ENCODE measurements around the gene MAPK10.
A peak's percentile ranks its signal among the peaks of the same experiment; 100 is the strongest.

MAPK10 gene

GRCh38 chr4:86359944-86360478, at the start of gene MAPK10:
MAPK10 (minus strand) TSS chr4:86360053.
- peak; percentile 88 for DNase-seq

DNA sequence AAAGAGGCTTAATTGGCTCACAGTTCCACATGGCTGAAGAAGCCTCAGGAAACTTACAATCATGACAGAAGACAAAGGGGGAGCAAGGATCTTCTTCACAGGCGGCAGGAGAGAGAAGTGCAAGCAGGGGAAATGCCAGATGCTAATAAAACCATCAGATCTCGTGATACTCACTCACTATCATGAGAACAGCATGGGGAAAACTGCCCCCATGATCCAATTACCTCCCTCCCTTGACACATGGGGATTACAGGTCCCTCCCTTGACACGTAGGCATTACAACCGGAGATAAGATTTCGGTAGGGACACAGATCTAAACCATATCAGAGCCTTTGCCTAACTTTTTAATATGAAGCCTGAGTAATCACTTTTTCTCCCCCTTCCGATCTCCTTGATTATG, 43.7 kb upstream of the MAPK10 start:
- DNase-seq = no peak

GRCh38 chr4:86401826-86402225, 42.0 kb upstream of the MAPK10 start:
- no peak for DNase-seq

- no peak for DNase-seq
Measured at GRCh38 chr4:86400216-86400615, 40.4 kb upstream of the MAPK10 start.

DNA sequence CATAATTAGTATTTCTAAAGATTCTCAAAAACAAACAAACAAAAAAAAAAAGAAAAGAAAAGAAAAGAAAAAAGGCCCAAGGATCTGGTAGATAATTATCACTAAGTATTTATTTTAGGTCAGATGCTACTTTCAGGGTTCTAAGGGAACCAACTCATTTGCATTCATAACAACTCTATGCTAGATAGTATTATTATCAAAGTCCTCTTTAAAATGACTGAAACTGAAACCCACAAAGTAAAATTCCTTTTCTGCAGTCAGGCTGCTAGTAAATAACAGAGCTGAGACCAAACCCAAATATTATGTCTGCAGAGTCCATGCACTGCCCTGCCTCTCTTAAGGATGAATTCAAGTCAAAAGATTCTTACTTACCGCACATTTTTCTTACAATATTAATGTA, 38.3 kb upstream of the MAPK10 start:
- DNase-seq = no peak

DNA sequence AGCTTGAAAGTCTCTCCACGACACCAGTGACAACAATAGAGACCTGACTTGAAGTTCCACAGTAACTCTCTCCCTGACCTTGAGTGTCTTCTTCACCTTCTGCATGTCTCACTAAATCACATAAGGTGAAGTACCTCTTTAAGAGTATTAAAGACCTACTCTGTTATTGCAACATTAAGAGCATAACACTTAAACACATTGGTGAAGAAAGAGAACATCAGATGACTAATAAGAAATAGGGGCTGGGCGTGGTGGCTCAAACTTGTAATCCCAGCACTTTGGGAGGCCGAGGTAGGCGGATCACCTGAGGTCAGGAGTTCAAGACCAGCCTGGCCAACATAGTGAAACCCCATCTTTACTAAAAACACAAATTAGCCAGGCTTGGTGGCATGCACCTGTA, 33.9 kb upstream of the MAPK10 start:
- no peak for DNase-seq

- no peak for DNase-seq
Measured at GRCh38 chr4:86389664-86390063, 29.8 kb upstream of the MAPK10 start.

DNA sequence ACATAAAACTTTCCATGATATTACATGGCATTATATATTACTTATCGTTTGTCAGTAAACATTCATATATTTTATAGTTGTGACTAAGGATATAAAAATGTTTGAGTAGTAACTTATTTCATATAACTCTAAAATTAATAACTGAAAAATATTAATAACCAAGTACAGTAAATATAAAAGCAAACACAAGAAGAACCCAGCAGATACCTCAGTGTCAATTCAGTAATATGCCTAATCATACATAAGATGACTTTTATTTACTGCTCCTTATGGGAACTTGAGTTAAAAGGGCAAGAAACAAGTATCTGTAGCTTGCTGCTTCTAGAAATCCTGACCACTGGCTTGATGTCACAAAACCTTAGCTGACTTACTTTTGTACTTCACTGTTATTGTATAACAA, 28.4 kb upstream of the MAPK10 start:
- DNase-seq = no peak

DNA sequence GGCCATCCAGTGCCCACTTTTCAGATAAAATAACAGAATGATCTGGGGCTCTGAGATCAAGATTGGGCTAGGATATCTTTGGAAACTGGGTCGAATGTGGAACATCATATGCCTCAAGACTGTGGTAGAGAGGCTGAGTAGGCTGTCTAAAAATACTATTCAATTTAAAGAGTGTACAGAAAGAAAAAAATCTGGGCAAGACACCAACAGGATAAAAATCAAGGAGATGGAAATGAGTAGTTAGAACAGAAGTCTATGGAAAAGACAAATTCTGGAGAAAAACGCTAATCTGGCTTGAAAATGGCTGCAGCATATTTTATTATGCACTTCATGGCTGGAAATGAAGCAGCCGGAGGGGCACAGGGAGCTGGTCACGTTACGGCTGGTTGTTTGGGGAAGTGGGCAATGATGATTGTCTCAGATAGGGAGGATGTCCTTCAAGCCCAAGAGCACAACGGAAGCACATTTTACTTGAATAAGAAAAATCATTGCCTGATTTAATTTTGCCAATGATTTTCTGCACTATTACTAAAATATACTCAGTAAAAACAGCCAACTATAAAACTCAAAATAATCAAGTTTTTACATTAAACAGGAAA, 27.1 kb upstream of the MAPK10 start:
- no peak for DNase-seq

- DNase-seq = no peak
Measured at GRCh38 chr4:86386201-86386600, 26.3 kb upstream of the MAPK10 start.

GRCh38 chr4:86381431-86381830, 21.6 kb upstream of the MAPK10 start:
- no peak for DNase-seq

DNA sequence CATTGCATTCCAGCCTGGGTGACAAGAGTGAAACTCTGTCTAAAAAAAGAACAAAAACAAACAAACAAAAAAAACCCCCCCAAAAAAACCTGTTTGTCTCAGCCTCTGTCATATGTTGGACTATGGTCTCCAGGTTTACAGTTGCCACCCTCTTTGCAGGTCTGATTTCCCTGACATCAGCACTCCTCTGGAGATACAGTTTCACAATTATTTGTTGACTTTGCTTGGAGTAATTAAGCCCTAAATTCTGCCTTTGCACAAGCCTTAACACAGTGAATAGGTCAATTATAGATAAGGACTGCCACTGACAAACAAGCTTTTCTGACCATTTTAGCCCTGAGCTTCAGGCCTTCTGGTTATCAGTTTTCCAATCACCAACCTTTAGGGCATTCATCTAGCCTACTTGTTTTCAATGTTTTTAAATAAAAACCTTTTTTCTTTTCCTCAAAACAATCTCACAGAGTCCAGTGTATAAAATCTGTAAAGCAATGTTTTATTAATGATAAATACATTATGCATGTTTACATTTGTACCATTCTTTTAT, 20.4 kb upstream of the MAPK10 start:
- peak; percentile 79 for DNase-seq

DNA sequence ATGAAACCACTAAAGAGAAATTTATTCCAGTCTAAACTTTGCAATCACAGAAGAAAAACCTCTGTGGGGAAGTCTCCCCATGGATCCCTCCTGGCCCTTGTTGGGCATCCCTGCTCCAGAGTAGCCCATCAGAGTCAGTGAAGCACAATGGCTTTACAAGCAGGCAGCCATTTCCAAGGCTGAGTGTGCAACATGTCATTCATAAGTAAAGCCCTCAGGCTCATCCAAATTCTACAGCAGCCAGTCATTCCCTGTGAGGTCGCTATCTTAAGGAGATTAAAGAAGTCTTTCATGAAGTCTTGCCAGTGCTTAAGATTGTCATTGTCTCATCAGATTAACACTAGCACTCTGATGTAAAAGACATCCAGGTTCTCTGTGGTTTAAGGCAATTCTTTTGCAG, 17.0 kb upstream of the MAPK10 start:
- DNase-seq = no peak

DNA sequence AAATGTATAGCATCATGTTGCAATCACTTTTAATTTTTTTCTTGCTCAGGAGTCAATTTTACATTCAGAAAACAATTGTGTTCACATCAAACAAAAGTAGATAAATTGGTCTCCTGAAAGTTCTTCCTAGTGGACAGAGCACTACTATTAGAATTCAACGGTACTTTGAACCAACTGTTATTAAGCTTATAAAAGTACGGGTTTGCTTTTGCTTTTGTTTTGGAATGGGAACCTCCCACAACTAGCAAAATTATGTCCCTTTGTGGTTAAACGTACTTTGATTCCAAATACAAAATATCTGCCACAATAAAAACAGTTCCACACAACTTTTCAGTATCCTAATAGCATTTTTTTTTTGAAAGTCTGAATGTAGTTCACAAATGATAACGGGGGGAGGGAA, 8.6 kb upstream of the MAPK10 start:
- no peak for DNase-seq

GRCh38 chr4:86367577-86367976, 7.7 kb upstream of the MAPK10 start:
- DNase-seq = no peak

DNA sequence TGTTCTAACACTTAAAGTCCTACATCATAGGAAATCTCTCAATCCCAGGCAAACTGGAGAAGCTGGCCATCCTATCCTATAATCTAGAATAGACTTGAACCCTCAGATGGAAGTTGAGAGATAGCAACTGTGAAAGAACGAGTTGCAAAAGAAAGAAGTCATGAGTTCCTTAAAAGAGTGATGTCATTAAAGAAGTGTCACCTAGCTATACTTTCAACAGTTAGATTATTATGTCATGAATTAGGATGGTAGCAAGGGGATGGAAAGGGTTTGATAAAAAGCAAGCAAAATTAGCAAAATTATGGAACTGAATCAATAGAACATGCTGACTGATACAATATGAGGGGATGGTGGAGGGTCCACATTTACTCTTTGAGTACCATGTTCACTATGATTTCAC, 7.1 kb upstream of the MAPK10 start:
- DNase-seq = no peak

DNA sequence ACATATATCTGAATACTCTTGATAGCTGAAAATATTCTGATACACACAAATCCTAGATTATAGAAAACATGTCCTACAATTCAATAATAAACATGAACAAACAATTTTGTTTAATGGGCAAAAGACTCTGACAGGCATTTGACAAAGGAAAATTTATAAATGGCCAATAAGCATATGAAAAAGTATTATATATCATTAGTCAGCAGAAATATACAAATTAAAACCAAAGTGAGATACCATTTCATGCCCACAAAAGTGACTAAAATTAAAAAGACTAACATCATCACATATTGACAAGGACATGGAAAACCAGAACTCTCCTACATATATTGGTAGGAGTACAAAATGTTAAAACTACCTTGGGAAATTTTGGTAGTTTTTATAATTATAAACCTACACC, 2.7 kb upstream of the MAPK10 start:
- no peak for DNase-seq

DNA sequence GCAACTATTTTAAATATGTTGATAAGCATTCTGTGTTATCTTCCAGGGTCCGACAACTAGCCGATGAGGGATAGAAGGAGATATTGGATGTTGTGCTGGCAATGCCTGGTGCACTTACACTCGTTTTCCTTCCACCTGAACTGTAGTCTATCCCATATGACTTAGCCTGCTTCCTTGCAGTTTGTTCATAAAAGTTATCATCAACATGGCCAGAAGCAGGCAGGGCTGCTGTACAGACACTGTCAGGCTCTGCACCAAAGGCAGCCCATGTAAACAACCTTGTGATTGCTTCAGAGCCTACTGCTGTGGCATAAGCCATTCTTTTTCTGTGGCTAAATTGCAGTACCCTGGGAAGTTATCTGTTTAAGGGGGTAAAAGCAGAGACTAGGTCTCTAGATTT, 1.6 kb downstream of the MAPK10 start:
- DNase-seq = peak; percentile 5

- no peak for DNase-seq
Measured at GRCh38 chr4:86357608-86358007, 2.2 kb downstream of the MAPK10 start.

GRCh38 chr4:86356425-86357210, 3.2 kb downstream of the MAPK10 start:
- no peak for DNase-seq

GRCh38 chr4:86354390-86354789, 5.5 kb downstream of the MAPK10 start:
- no peak for DNase-seq

- no peak for DNase-seq
Measured at GRCh38 chr4:86346320-86346719, 13.5 kb downstream of the MAPK10 start.

- no peak for DNase-seq
Measured at GRCh38 chr4:86344127-86344526, 15.7 kb downstream of the MAPK10 start.

DNA sequence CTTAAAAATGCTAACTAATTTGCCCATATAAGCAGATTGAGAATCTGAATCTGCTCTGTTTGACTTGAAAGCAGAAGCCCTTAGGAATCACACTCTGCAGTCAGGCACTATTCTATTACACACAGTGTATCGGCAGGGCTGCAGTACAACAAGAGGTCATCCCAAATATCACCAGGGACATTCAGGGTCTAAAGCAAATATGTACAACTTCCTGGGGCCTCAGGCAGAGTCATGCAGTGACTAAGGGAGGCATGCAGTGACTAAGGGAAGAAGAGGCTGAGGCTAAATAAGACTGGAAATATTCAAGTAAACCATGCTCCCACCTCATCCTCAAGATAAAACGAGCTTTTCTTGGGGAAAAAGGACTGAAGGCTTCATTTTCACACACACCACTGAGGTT, 20.9 kb downstream of the MAPK10 start:
- DNase-seq = no peak
